Umbilical cord (tissue), 2 donors: ENCODE data around the gene RPUSD2. TPM values are rescaled to one million over a fixed set of nuclear protein-coding genes. Genes with fewer than 3 reads are reported as not detected.

Experiments
- DNase-seq: peaks from one replicate; pipeline ENCODE4 v3.0.0-alpha.2; 2015; ENCODE audit warnings: low spot score
- total RNA-seq: library from RNA; depleted of rRNA; stranded (reverse); fragments of >200 nt; gene quantifications from one replicate; pipeline ENCODE4 v1.2.3, GENCODE V29; 2014; ENCODE audit warnings: low replicate concordance; ENCODE audit not compliant: insufficient read depth

Gene RPUSD2
- total RNA-seq, 1 donor from 2014 or later, result 8.4 TPM

GRCh38 chr15:40623361-40623760 is 54.3 kb downstream of the RPUSD2 start:
- DNase-seq, result no peak

Other genes with a start within 250 kb of the RPUSD2 start
- gene INAFM2, start 245.6 kb upstream of the RPUSD2 start, total RNA-seq, result 26.7 TPM
- gene CCDC9B, start 228.4 kb upstream of the RPUSD2 start, total RNA-seq, result 13.0 TPM
- gene PHGR1, start 218.3 kb upstream of the RPUSD2 start, total RNA-seq, result not detected
- 1.2 TPM for gene DISP2, start 211.1 kb upstream of the RPUSD2 start, total RNA-seq
- 13.5 TPM for gene KNSTRN, start 186.6 kb upstream of the RPUSD2 start, total RNA-seq
- gene IVD, start 163.5 kb upstream of the RPUSD2 start, total RNA-seq, result 37.6 TPM
- 5.8 TPM for gene BAHD1, start 128.3 kb upstream of the RPUSD2 start, total RNA-seq
- 11.1 TPM for gene CHST14, start 98.3 kb upstream of the RPUSD2 start, total RNA-seq
- gene CCDC32, start 4.3 kb upstream of the RPUSD2 start, total RNA-seq, result 20.0 TPM
- 13.0 TPM for gene KNL1, start 24.9 kb downstream of the RPUSD2 start, total RNA-seq
- 0.48 TPM for gene RAD51, start 125.9 kb downstream of the RPUSD2 start, total RNA-seq
- gene RMDN3, start 186.0 kb downstream of the RPUSD2 start, total RNA-seq, result 9.4 TPM
- not detected for gene GCHFR, start 194.8 kb downstream of the RPUSD2 start, total RNA-seq
- gene C15orf62, start 200.7 kb downstream of the RPUSD2 start, total RNA-seq, result 0.24 TPM
- gene ZFYVE19, start 237.8 kb downstream of the RPUSD2 start, total RNA-seq, result 11.3 TPM
- 10.4 TPM for gene DNAJC17, start 238.2 kb downstream of the RPUSD2 start, total RNA-seq